GM12878 (cell line): ENCODE results near the gene ZNF687. TPM values are rescaled to one million over a fixed set of nuclear protein-coding genes. Genes with fewer than 3 reads are reported as not detected.

Experiments used
- ATF3 ChIP-seq: IDR thresholded peaks from 2 replicates; pipeline ENCODE4 v1.6.1; 2011; ENCODE audit warnings: low read depth, mild to moderate bottlenecking, low read length, moderate library complexity, borderline replicate concordance; ENCODE audit errors: extremely low read depth
- BMI1 ChIP-seq: fragments of 450-650 bp; IDR thresholded peaks from 2 replicates; pipeline ENCODE4 v1.6.1; 2016; ENCODE audit warnings: mild to moderate bottlenecking, moderate library complexity, borderline replicate concordance
- CTCF ChIP-seq, 3 experiments: IDR thresholded peaks in 2 of 3; conservative IDR thresholded peaks in 1 of 3; 2 replicates each; pipeline ENCODE4 v1.5.1; 2011; ENCODE audit warnings: low read depth in 3 of 3, low read length in 3 of 3, mild to moderate bottlenecking in 3 of 3, control low read depth in 2 of 3, moderate library complexity in 2 of 3, inconsistent platforms in 1 of 3, mixed read lengths in 1 of 3; ENCODE audit not compliant: control insufficient read depth in 2 of 3, insufficient read depth in 1 of 3; ENCODE audit errors: extremely low read depth in 1 of 3
- E2F4 ChIP-seq: IDR thresholded peaks from 2 replicates; pipeline ENCODE4 v1.6.1; 2012; ENCODE audit warnings: low read depth, low read length, improper control_type of control experiment
- EED ChIP-seq: sonication (generic); IDR thresholded peaks from 2 replicates; pipeline ENCODE4 v1.6.1; 2016; ENCODE audit warnings: antibody characterized with exemption, low read depth
- EP300 ChIP-seq, 2 experiments: fragments of 150-350 bp in 1 of 2; IDR thresholded peaks; 2 replicates each; pipeline ENCODE4 v1.6.1; 2011 to 2012; ENCODE audit warnings: low read depth in 2 of 2, low read length in 2 of 2, borderline replicate concordance in 1 of 2, improper control_type of control experiment in 1 of 2, inconsistent platforms in 1 of 2; ENCODE audit not compliant: control insufficient read depth in 1 of 2
- GABPA ChIP-seq: IDR thresholded peaks from 2 replicates; pipeline ENCODE4 v1.6.1; 2014; ENCODE audit warnings: antibody characterized with exemption, low read depth, mild to moderate bottlenecking, inconsistent platforms
- HDAC6 ChIP-seq: fragments of 200-600 bp; sonication (generic); IDR thresholded peaks from one replicate; pipeline ENCODE4 v1.8.0; 2017; ENCODE audit warnings: antibody characterized with exemption; ENCODE audit not compliant: unreplicated experiment
- IKZF2 ChIP-seq, 2 experiments: fragments of 450-650 bp; IDR thresholded peaks; 2 replicates each; pipeline ENCODE4 v1.6.1; 2017; ENCODE audit warnings: mild to moderate bottlenecking in 2 of 2, moderate library complexity in 2 of 2
- MTA3 ChIP-seq: IDR thresholded peaks from 2 replicates; pipeline ENCODE4 v1.6.1; 2012; ENCODE audit warnings: low read length, inconsistent platforms, borderline replicate concordance
- MXI1 ChIP-seq: fragments of 150-350 bp; IDR thresholded peaks from 2 replicates; pipeline ENCODE4 v1.6.1; 2011; ENCODE audit warnings: low read depth, mild to moderate bottlenecking, inconsistent platforms, low read length, improper control_type of control experiment
- MYB ChIP-seq: fragments of 150-350 bp; IDR thresholded peaks from 2 replicates; pipeline ENCODE4 v1.6.1; 2014; ENCODE audit warnings: mild to moderate bottlenecking, low read depth, low read length, borderline replicate concordance
- PML ChIP-seq: IDR thresholded peaks from 2 replicates; pipeline ENCODE4 v1.6.1; 2012; ENCODE audit warnings: low read length, inconsistent platforms
- POLR2A ChIP-seq: IDR thresholded peaks from 2 replicates; pipeline ENCODE4 v1.6.1; 2011; ENCODE audit warnings: low read depth, mild to moderate bottlenecking, low read length
- POU2F2 ChIP-seq: IDR thresholded peaks from 3 replicates; pipeline ENCODE4 v1.6.1; 2011; ENCODE audit warnings: low read depth, mild to moderate bottlenecking, low read length, borderline replicate concordance
- RAD51 ChIP-seq: fragments of 450-650 bp; IDR thresholded peaks from 2 replicates; pipeline ENCODE4 v1.6.1; 2016; ENCODE audit warnings: moderate library complexity, mild to moderate bottlenecking, inconsistent platforms
- RB1 ChIP-seq: fragments of 450-650 bp; formaldehyde crosslinking; IDR thresholded peaks from 2 replicates; pipeline ENCODE4 v1.6.1; 2017; ENCODE audit warnings: mild to moderate bottlenecking, borderline replicate concordance
- RELA ChIP-seq: fragments of 450-650 bp; IDR thresholded peaks from 2 replicates; pipeline ENCODE4 v1.8.0; 2014; ENCODE audit warnings: borderline replicate concordance; ENCODE audit not compliant: partially characterized antibody
- SMAD1 ChIP-seq: fragments of 450-650 bp; IDR thresholded peaks from 2 replicates; pipeline ENCODE4 v1.6.1; 2018; ENCODE audit warnings: mild to moderate bottlenecking, low read depth; ENCODE audit not compliant: partially characterized antibody
- SPI1 ChIP-seq: IDR thresholded peaks from 2 replicates; pipeline ENCODE4 v1.6.1; 2011; ENCODE audit warnings: low read depth, mild to moderate bottlenecking, low read length, moderate library complexity, borderline replicate concordance; ENCODE audit not compliant: insufficient read depth
- SREBF2 ChIP-seq: IDR thresholded peaks from 2 replicates; pipeline ENCODE4 v1.6.1; 2012; ENCODE audit warnings: mild to moderate bottlenecking, low read length
- TCF7 ChIP-seq: IDR thresholded peaks from 2 replicates; pipeline ENCODE4 v1.6.1; 2014; ENCODE audit warnings: antibody characterized with exemption, borderline replicate concordance
- ZNF274 ChIP-seq: IDR thresholded peaks from one replicate; pipeline ENCODE4 v1.8.0; 2011; ENCODE audit not compliant: insufficient read length, insufficient read depth
- polyA plus RNA-seq, 11 experiments: library from polyadenylated mRNA; depleted of rRNA in 4 of 11; unstranded in 6 of 11; stranded (reverse) in 5 of 11; fragments of >200 nt; fragmentation: Nextera tagmentation in 4 of 11; fragmentation: Illumina TruSeq in 1 of 11; extraction: Ambion mirVana in 4 of 11; extraction: Trizol in 1 of 11; gene quantifications; 1 replicate in 1 of 11; 2 replicates in 10 of 11; pipeline versions ENCODE4 v1.2.1 to v1.2.3, GENCODE V29; 2011 to 2016; ENCODE audit warnings: inconsistent platforms in 2 of 11, missing spikeins in 2 of 11, low read depth in 1 of 11
- total RNA-seq, 4 experiments: library from RNA; depleted of rRNA in 3 of 4; stranded (reverse); fragments of >200 nt in 3 of 4; fragmentation: Illumina TruSeq in 1 of 4; extraction: Trizol in 1 of 4; gene quantifications; 2 replicates each; pipeline versions ENCODE4 v1.2.1 to v1.2.3, GENCODE V29; 2013 to 2021
- TF ChIP-seq, protein P1 (sequence below): fragments of 450-650 bp; formaldehyde crosslinking; IDR thresholded peaks from 2 replicates; pipeline ENCODE4 v1.4.0; 2022; ENCODE audit warnings: mild to moderate bottlenecking, moderate library complexity

Gene ZNF687
- total and polyA plus RNA-seq, 10 of the 15 experiments (the other 5 are each of a cell fraction or from before 2014, with no cell fraction given): 0.08 to 30.9 (median 9.9) TPM

GRCh38 chr1:151281225-151281968 is 702 bp upstream of the ZNF687 start (continued):
- TF ChIP-seq CTCF (IDR thresholded peaks at IDR 0.05 in 2 of 3, conservative IDR thresholded peaks at IDR 0.05 in 1 of 3; ENCODE audit: control insufficient read depth in 2 of 3, extremely low read depth in 1 of 3, insufficient read depth in 1 of 3, low read depth in 3 of 3, low read length in 3 of 3) (no peak; a peak in 1 of 6 replicates), GABPA (peak; percentile 76; the same call in 1 of the 2 replicates), POU2F2 (peak; percentile 48; the same call in 2 of the 3 replicates), RELA (peak; percentile 13), IKZF2 (IDR thresholded peaks at IDR 0.05) (peak; percentile 94 to 96), MTA3 (no peak), RAD51 (peak; percentile 10; the same call in 1 of the 2 replicates), EP300 (IDR thresholded peaks at IDR 0.05; ENCODE audit: borderline replicate concordance in 1 of 2, control insufficient read depth in 1 of 2, low read depth in 2 of 2, low read length in 2 of 2) (no peak), EED (peak; percentile 95), SREBF2 (peak; percentile 37; the same call in 1 of the 2 replicates), SMAD1 (peak; percentile 61), E2F4 (peak; percentile 89), MXI1 (0 out of 2 replicates have a peak, but pooled peaks have one; percentile 15), POLR2A (peak; percentile 92), TCF7 (no peak), ZNF274 (no peak), SPI1 (no peak; the same call in none of the 2 replicates), PML (peak; percentile 62), RB1 (peak; percentile 100), BMI1 (no peak; the same call in 1 of the 2 replicates), MYB (no peak), ATF3 (no peak), HDAC6 (no peak)
- TF ChIP-seq, protein P1, sequence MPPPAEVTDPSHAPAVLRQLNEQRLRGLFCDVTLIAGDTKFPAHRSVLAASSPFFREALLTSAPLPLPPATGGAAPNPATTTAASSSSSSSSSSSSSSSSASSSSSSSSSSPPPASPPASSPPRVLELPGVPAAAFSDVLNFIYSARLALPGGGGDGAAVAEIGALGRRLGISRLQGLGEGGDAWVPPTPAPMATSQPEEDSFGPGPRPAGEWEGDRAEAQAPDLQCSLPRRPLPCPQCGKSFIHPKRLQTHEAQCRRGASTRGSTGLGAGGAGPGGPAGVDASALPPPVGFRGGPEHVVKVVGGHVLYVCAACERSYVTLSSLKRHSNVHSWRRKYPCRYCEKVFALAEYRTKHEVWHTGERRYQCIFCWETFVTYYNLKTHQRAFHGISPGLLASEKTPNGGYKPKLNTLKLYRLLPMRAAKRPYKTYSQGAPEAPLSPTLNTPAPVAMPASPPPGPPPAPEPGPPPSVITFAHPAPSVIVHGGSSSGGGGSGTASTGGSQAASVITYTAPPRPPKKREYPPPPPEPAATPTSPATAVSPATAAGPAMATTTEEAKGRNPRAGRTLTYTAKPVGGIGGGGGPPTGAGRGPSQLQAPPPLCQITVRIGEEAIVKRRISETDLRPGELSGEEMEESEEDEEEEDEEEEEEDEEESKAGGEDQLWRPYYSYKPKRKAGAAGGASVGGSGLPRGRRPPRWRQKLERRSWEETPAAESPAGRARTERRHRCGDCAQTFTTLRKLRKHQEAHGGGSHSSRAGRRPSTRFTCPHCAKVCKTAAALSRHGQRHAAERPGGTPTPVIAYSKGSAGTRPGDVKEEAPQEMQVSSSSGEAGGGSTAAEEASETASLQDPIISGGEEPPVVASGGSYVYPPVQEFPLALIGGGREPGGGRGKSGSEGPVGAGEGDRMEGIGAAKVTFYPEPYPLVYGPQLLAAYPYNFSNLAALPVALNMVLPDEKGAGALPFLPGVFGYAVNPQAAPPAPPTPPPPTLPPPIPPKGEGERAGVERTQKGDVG (CRISPR knock-in tag): peak; percentile 79; the same call in 1 of the 2 replicates
